Fibroblast of skin of left quadriceps (primary cell): ENCODE results near the gene CYP4A11.
"Not testable (repeated sequence)": the region's sequence is repeated elsewhere in the genome, so short reads cannot be mapped to it uniquely, and the experiment has no call there.

Source experiments
- DNase-seq, 2 experiments: peaks; one replicate each; pipeline ENCODE4 v3.0.0-alpha.2; 2013; ENCODE audit warnings: low read depth in 2 of 2

Gene CYP4A11, protein sequence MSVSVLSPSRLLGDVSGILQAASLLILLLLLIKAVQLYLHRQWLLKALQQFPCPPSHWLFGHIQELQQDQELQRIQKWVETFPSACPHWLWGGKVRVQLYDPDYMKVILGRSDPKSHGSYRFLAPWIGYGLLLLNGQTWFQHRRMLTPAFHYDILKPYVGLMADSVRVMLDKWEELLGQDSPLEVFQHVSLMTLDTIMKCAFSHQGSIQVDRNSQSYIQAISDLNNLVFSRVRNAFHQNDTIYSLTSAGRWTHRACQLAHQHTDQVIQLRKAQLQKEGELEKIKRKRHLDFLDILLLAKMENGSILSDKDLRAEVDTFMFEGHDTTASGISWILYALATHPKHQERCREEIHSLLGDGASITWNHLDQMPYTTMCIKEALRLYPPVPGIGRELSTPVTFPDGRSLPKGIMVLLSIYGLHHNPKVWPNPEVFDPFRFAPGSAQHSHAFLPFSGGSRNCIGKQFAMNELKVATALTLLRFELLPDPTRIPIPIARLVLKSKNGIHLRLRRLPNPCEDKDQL

GRCh38 chr1:46941135-46941694 lies at the start of gene CYP4A11:
CYP4A11 (minus strand) TSS chr1:46941476; CDS start chr1:46941433, 43 bp downstream.
- DNase-seq, result no peak

GRCh38 chr1:46990541-46990940 lies 49.3 kb upstream of the CYP4A11 start:
- not testable (repeated sequence) for DNase-seq

GRCh38 chr1:46983830-46984586 lies 42.7 kb upstream of the CYP4A11 start:
- no peak for DNase-seq

DNA sequence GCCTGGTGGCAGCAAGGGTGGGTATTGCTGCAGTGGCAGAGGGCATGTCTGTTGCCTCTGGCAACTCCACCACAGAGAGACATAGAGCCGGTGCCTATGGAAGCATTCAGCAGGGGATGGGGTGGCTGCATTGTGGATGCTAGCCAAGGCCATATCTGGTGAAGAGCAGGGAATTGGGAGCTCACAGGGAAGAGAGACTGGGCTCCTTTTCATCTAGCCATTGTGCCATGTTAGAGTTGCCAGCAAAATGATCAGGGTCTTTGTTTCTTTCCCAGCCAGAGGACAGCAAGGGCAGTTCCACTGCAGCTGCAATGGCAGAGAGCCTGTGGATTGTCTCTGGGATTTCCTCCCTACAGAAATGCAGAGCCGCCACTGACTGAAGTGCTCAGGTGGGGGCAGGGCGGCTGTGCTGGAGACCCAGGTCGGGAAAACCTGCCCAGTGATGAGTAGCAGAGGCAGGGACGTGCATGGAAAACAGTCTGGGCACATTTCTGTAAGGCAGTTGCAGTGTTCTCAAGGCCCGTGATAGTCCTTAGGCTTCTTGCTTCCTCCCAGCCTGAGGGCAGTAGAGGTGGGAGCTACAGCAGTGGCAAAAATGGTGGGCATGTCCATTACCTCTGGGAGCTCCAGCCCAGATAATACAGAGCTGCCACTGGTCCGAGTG lies 42.0 kb upstream of the CYP4A11 start:
- DNase-seq, result no peak

DNA sequence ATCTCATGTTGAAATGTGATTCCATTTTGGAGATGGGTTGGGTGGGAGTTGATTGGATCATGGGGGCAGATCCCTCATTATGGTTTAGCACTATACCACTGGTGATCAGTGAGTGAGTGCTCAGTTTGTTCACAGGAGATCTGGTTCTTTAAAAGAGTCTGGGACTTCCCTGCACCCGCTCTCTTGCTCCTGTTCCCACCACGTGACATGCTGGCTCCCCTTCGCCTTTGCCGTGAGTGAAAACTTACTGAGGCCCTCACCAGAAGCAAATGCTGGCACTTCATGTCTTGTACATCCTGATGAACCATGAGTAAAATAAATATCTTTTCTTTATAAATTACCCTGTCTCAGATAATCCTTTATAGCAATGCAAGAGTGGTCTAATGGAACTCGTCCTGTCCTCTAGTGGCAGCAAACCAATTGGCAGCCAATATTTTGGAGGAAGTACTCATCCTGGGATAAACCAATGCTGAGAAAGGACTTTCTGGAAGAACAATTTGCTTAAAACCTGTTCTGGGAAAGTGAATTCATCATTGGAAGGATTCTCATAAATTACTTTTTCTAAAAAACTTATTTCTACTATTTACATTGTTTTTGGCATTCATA lies 27.8 kb upstream of the CYP4A11 start:
- DNase-seq, result no peak

DNA sequence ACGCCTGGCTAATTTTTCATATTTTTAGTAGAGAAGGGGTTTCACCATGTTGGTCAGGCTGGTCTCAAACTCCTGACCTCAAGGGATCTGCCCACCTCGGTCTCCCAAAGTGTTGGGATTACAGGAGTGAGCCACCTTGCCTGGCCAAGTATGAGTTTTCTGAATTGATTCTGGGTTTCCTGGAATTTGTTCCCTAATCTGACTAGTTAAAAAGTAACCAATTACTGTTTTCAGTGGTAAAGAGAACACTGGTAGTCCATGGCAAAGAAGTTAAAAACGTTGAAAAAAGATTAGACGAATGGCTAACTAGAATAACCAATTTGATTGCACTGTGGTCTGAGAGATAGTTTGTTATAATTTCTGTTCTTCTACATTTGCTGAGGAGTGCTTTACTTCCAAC lies 21.0 kb upstream of the CYP4A11 start:
- not testable (repeated sequence) for DNase-seq

DNA sequence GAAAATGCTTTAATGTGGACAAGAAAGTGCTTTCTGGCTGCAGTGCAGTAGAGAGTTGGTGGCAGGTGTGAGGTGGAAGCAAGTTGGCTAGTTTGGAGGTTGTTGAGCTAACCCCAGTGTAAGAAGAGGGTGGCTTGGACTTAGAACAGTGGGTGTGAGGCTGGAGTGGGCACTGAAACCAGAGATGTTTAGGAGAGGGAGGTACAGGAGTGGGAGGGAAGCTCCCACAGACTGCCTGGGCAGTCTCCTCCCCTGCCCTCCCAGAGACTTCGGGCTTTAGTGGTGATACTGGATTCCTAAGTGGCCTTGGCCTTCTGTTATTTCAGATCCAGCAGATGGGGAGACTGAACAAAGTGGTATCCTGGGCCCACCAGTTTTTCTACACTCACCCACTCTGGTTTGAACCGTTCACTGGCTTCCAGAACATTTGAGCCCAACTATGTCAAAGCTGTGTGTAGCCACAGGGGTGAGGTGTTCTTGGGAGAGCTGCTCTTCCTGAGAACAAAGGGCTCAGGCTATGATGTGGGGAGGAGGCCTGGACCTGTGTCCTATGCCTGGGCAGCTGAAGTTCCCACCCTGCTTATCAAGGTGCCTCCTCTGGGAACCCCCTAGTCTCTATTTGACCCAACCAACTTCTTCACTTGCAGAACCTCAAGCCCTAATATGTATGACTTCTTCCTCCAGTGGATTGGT lies 19.9 kb upstream of the CYP4A11 start:
- no peak for DNase-seq

DNA sequence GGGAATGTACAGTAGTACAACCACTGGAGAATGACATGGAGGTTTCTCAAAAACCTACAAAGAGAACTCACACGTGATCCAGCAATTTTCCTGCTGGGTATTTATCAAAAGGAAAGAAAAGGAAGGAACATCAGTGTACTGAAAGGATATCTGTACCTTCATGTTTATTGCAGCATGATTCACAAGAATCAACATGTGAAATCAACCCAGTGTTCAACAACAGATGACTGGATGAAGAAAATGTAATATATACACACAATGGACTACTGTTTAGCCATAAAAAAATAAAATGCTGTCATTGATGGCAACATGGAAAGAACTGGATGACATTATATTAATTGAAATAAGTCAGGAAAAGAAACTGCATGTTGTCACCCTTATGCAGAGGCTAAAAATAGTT lies 19.0 kb upstream of the CYP4A11 start:
- no peak for DNase-seq

DNA sequence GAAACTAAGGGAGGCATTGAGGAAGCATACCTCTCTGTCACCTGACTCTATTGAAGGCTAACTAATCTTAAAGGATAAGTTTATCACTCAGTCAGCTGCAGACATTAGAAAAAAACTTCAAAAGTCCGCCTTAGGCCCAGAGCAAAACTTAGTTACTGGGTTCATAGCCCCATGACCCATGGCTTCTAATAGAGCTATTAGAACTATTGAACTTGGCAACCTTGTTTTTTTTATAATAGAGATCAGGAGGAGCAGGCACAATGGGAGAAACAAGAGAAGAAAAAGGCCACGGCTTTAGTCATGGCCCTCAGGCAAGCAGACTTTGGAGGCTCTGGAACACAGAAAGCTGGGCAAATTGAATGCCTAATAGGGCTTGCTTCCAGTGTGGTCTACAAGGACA lies 13.8 kb upstream of the CYP4A11 start:
- DNase-seq, result not testable (repeated sequence)

DNA sequence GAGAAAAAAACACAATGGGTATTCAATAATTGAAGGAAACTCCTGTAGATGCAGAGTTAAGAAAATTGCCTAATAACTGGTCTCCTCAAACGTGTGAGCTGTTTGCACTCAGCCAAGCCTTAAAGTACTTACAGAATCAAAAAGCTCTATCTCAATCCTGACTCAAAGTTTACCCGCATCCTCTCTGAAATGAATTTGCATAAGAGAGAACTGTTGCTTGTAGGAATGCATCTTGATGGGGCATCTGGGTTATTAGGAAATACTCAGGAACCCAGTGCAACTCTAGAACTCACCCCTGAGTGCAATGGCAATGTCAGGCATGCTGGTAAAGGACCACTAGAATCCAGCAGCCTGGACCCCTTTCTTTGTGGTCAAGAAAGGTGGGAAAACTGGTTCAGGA lies 12.6 kb upstream of the CYP4A11 start:
- DNase-seq, result not testable (repeated sequence)

DNA sequence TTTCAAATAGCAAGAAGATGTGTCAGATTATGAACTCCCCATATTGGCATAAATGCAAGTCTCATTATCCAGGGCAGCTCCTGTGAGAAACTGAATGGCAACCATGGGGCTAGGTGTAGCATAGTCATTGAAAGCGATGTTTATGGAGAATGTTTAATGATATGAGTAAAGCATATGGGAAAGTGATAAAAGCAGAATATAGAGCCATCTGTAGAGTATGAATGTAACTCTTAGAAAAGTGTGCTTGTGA lies 8.1 kb upstream of the CYP4A11 start:
- not testable (repeated sequence) for DNase-seq

- no peak for DNase-seq
Measured at GRCh38 chr1:46948629-46949416, 7.5 kb upstream of the CYP4A11 start.

DNA sequence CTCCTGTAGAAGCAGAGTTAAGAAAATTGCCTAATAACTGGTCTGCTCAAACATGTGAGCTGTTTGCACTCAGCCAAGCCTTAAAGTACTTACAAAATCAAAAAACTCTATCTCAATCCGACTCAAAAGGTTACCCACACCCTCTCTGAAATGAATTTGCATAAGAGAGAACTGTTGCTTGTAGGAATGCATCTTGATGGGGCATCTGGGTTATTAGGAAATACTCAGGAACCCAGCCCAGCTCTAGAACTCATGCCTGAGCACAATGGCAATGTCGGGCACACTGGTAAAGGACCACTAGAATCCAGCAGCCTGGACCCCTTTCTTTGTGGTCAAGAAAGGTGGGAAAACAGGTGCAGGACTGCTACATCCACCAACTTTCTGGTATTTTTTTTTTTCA lies 6.4 kb upstream of the CYP4A11 start:
- DNase-seq, result not testable (repeated sequence)

GRCh38 chr1:46942086-46942485 lies 810 bp upstream of the CYP4A11 start:
- no peak for DNase-seq

GRCh38 chr1:46940307-46940706 lies 969 bp downstream of the CYP4A11 start:
- no peak for DNase-seq

DNA sequence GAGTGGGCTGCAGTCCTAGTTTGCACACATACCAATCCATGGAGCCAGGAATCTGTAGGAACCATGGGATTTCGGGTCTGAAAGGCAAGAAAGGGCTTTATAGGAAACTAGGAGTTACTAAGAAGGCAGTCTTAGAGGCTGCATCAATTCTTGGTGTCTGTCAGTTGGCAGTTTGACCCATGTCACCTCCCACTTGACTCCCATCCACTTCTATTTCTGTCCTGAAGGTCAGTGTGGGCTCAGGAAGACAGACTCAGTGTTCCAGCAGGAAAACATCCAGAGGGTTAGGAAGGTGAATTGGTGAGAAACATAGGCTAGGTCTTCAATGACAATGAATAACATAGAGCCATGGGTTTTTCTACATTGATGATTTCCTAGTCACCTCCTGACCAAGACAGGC lies 4.0 kb downstream of the CYP4A11 start:
- DNase-seq, result no peak

GRCh38 chr1:46936788-46937187 lies 4.5 kb downstream of the CYP4A11 start:
- DNase-seq, result no peak

- DNase-seq, result not testable (repeated sequence)
Measured at GRCh38 chr1:46934852-46935251, 6.4 kb downstream of the CYP4A11 start.

- DNase-seq, result not testable (repeated sequence)
Measured at GRCh38 chr1:46932020-46932419, 9.3 kb downstream of the CYP4A11 start.

DNA sequence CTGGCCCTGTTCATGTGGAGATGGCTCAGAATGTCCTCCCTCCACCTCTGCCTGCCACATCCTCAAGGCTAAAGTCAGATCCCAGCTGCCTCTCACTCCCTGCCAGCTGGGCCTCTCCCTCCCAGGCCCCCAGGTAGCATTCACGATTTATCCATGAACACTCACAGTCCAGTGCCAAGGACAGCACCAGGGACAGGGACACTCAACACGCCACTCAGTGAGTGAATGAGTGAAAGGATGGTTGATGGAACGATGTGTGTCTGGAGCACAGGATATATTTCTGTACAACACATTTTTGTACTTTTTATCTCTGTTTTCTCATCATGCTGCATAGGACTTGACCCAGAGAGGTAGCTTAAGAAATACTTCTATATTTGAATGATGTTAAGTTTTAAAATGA lies 10.1 kb downstream of the CYP4A11 start:
- no peak for DNase-seq
